ENCODE results near the gene PWWP2B. TPM values are rescaled to one million over a fixed set of nuclear protein-coding genes. Genes with fewer than 3 reads are reported as not detected.

Gene PWWP2B
- total RNA-seq, 6 experiments from 2014 or later, result 3.0 to 12.2 (median 5.1) TPM

- Histone ChIP-seq H3K4me1 (no peaks in the 10 kb centered on the region), H3K9me3 (no peaks in the 10 kb centered on the region), H3K4me3 (no peak overlapping the region), H3K36me3 (peaks cover 0 to 2% (median 1%) of the 10 kb centered on the region in 4 donors), H3K27ac (no peak overlapping the region), H3K27me3 (no peaks in the 10 kb centered on the region)
- no peak for TF ChIP-seq CTCF (IDR thresholded peaks at IDR 0.05)
- TF ChIP-seq POLR2A (IDR thresholded peaks at IDR 0.05), result no peak
- WGBS (ENCODE audit: insufficient coverage, low coverage, low lambda C conversion rate, missing lambda C conversion rate), result 56% methylated on average over 11 of the region's 14 CpGs
- peak in 1 of 3 donors; percentile 51 for DNase-seq
- peak in 1 of 4 donors; percentile 78 for ATAC-seq
- intact Hi-C loops (cut with DNase I), result no loop called here
These were observed 32.4 kb upstream of the PWWP2B start for GRCh38 chr10:132364594-132364970.

DNA sequence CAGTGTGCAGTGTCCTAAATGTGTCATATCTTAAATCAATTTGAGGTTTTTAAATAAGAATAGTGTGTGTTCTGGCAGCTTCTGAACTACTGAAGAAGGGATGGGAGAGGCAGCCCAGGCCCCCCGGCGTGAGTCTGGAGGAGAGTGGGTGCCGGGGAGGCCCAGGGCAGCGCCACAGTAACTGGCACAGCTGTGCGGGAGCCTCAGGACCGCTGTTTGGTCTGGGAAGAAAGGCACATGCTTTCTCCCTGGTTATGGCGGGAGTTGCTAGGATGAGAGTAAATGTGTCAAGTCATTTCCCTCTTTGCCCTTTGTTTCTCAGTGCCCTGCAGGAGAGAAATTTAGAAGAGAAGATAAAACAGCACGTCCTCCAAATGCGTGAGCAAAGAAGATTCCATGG is 31.9 kb upstream of the PWWP2B start:
- peaks cover 0 to 2% (median 1%) of the 10 kb centered on the region in 4 donors for H3K36me3 ChIP-seq
- no peaks in the 10 kb centered on the region for H3K9me3 ChIP-seq
- intact Hi-C loops (cut with DNase I), result no loop called here
- 90% methylated on average over 7 of the region's 9 CpGs for WGBS (ENCODE audit: insufficient coverage, low coverage, low lambda C conversion rate, missing lambda C conversion rate)
- ATAC-seq (no peak), DNase-seq (peak in 1 of 3 donors; percentile 27)
- H3K27me3 ChIP-seq, result no peaks in the 10 kb centered on the region
- no peak overlapping the region for H3K27ac ChIP-seq
- TF ChIP-seq CTCF (IDR thresholded peaks at IDR 0.05) (no peak), POLR2A (IDR thresholded peaks at IDR 0.05) (no peak)
- H3K4me1 ChIP-seq, result no peaks in the 10 kb centered on the region
- H3K4me3 ChIP-seq, result no peak overlapping the region

GRCh38 chr10:132366006-132366405 is 31.0 kb upstream of the PWWP2B start:
- Histone ChIP-seq H3K36me3 (peaks cover 0 to 2% (median 1%) of the 10 kb centered on the region in 4 donors), H3K4me3 (no peak overlapping the region), H3K4me1 (no peaks in the 10 kb centered on the region), H3K27me3 (no peaks in the 10 kb centered on the region), H3K27ac (no peak overlapping the region), H3K9me3 (no peaks in the 10 kb centered on the region)
- intact Hi-C loops (cut with DNase I), result no loop called here
- ATAC-seq (no peak), DNase-seq (peak in 1 of 3 donors; percentile 28)
- TF ChIP-seq POLR2A (IDR thresholded peaks at IDR 0.05) (no peak), CTCF (IDR thresholded peaks at IDR 0.05) (no peak)
- no CpG with 5 or more reads among the region's 8 CpGs for WGBS (ENCODE audit: insufficient coverage, low coverage, low lambda C conversion rate, missing lambda C conversion rate)

DNA sequence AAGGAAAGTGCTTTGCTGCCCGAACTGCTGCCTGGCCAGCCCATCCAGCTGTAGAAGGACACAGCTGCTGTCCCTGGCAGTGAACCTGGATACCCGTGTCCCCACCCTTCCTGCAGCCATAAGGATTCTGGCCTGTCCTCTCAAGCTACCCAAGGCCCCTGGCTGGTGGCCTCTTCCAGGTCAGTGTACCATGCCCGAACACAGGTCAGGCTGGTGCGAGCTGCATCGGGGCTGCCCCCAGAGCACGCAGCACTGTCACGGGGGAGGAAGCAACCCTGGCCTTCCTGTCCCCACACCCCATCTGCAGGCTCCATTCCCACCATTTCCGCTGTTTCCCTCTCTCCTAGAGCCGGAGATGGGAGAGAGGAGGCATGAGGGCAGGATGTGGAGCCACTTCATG is 30.5 kb upstream of the PWWP2B start:
- ATAC-seq (no peak), DNase-seq (peak in 1 of 3 donors; percentile 25)
- Histone ChIP-seq H3K27me3 (no peaks in the 10 kb centered on the region), H3K9me3 (no peaks in the 10 kb centered on the region), H3K4me3 (no peak overlapping the region), H3K4me1 (no peaks in the 10 kb centered on the region), H3K27ac (no peak overlapping the region), H3K36me3 (peaks cover 0 to 2% (median 1%) of the 10 kb centered on the region in 4 donors)
- intact Hi-C loops (cut with DNase I), result no loop called here
- 20% methylated on average over 1 of the region's 9 CpGs for WGBS (ENCODE audit: insufficient coverage, low coverage, low lambda C conversion rate, missing lambda C conversion rate)
- no peak for TF ChIP-seq CTCF (IDR thresholded peaks at IDR 0.05)
- TF ChIP-seq POLR2A (IDR thresholded peaks at IDR 0.05), result no peak

GRCh38 chr10:132368391-132368790 is 28.6 kb upstream of the PWWP2B start:
- ATAC-seq (no peak), DNase-seq (no peak)
- TF ChIP-seq POLR2A (IDR thresholded peaks at IDR 0.05) (no peak), CTCF (IDR thresholded peaks at IDR 0.05) (no peak)
- 96% methylated on average over 4 of the region's 4 CpGs for WGBS (ENCODE audit: insufficient coverage, low coverage, low lambda C conversion rate, missing lambda C conversion rate)
- H3K27ac ChIP-seq, result no peak overlapping the region
- no peaks in the 10 kb centered on the region for H3K4me1 ChIP-seq
- H3K27me3 ChIP-seq, result no peaks in the 10 kb centered on the region
- no peaks in the 10 kb centered on the region for H3K9me3 ChIP-seq
- H3K4me3 ChIP-seq, result no peak overlapping the region
- H3K36me3 ChIP-seq, result peaks cover 0 to 2% (median 1%) of the 10 kb centered on the region in 4 donors
- intact Hi-C loops (cut with DNase I), result no loop called here
